Occipital lobe (tissue), 2 donors: ENCODE results near the gene CHRNA7. TPM values are rescaled to one million over a fixed set of nuclear protein-coding genes. Genes with fewer than 3 reads are reported as not detected.
"Not testable (repeated sequence)": the region's sequence is repeated elsewhere in the genome, so short reads cannot be mapped to it uniquely, and the experiment has no call there.

ENCODE experiments used
- DNase-seq: peaks from one replicate; lab custom pipeline; 2025; lab: John Stamatoyannopoulos, UW
- total RNA-seq: library from RNA; depleted of rRNA; stranded (reverse); fragments of >200 nt; gene quantifications from one replicate; pipeline ENCODE4 v1.2.3, GENCODE V29; 2014

CHRNA7 gene
- total RNA-seq, 1 donor from 2014 or later: 4.4 TPM

- DNase-seq: no peak
Observed at GRCh38 chr15:32119694-32120330, 89.5 kb downstream of the CHRNA7 start.

- DNase-seq: no peak
Observed at GRCh38 chr15:32120577-32121383, 90.5 kb downstream of the CHRNA7 start.

- no peak for DNase-seq
Observed at GRCh38 chr15:32121384-32121695, 91.0 kb downstream of the CHRNA7 start.

GRCh38 chr15:32122013-32122412 lies 91.7 kb downstream of the CHRNA7 start:
- DNase-seq: no peak

GRCh38 chr15:32123473-32123872 lies 93.2 kb downstream of the CHRNA7 start:
- DNase-seq: no peak

- DNase-seq: no peak
Observed at GRCh38 chr15:32124726-32125125, 94.4 kb downstream of the CHRNA7 start.

- no peak for DNase-seq
Observed at GRCh38 chr15:32125595-32125994, 95.3 kb downstream of the CHRNA7 start.

- DNase-seq: no peak
Observed at GRCh38 chr15:32129815-32130214, 99.5 kb downstream of the CHRNA7 start.

- no peak for DNase-seq
Observed at GRCh38 chr15:32130823-32131222, 100.5 kb downstream of the CHRNA7 start.

- no peak for DNase-seq
Observed at GRCh38 chr15:32131803-32132202, 101.5 kb downstream of the CHRNA7 start.

- DNase-seq: no peak
Observed at GRCh38 chr15:32132859-32133258, 102.5 kb downstream of the CHRNA7 start.

- DNase-seq: no peak
Observed at GRCh38 chr15:32134842-32135241, 104.5 kb downstream of the CHRNA7 start.

- DNase-seq: no peak
Observed at GRCh38 chr15:32135335-32135734, 105.0 kb downstream of the CHRNA7 start.

GRCh38 chr15:32145512-32145911 lies 115.2 kb downstream of the CHRNA7 start:
- DNase-seq: not testable (repeated sequence)

- no peak for DNase-seq
Observed at GRCh38 chr15:32148833-32149555, 118.7 kb downstream of the CHRNA7 start.

- DNase-seq: no peak
Observed at GRCh38 chr15:32152574-32152973, 122.3 kb downstream of the CHRNA7 start.

GRCh38 chr15:32153868-32154623 lies 123.7 kb downstream of the CHRNA7 start:
- not testable (repeated sequence) for DNase-seq

GRCh38 chr15:32162143-32162542 lies 131.8 kb downstream of the CHRNA7 start:
- not testable (repeated sequence) for DNase-seq

GRCh38 chr15:32164065-32164464 lies 133.8 kb downstream of the CHRNA7 start:
- not testable (repeated sequence) for DNase-seq

- DNase-seq: not testable (repeated sequence)
Observed at GRCh38 chr15:32164747-32165146, 134.4 kb downstream of the CHRNA7 start.

- DNase-seq: not testable (repeated sequence)
Observed at GRCh38 chr15:32165775-32166174, 135.5 kb downstream of the CHRNA7 start.

GRCh38 chr15:32166270-32166669 lies 136.0 kb downstream of the CHRNA7 start:
- not testable (repeated sequence) for DNase-seq
